ENCODE measurements around the gene SMS.

Gene SMS

DNA sequence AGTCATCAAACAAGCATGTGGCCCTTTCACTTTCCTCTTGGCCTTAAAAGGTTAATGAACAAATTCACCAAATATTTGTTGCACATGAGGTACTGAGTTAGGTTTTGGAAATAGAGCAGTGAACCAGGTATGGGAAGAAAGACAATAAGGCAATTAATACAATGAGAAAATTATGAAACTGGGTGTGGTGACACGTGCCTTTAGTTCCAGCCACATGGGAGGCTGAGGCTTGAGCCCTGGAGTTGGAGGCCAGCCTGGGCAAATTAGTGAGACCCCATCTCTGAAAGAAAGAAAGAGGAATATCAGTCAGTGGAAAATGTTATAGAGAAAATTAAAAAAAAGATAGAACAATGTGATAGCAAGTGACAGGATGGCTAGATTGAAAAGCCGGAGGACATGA is 99.7 kb downstream of the SMS start:
- ChIA-PET POLR2A (no interaction called here), CTCF (no interaction called here)

DNA sequence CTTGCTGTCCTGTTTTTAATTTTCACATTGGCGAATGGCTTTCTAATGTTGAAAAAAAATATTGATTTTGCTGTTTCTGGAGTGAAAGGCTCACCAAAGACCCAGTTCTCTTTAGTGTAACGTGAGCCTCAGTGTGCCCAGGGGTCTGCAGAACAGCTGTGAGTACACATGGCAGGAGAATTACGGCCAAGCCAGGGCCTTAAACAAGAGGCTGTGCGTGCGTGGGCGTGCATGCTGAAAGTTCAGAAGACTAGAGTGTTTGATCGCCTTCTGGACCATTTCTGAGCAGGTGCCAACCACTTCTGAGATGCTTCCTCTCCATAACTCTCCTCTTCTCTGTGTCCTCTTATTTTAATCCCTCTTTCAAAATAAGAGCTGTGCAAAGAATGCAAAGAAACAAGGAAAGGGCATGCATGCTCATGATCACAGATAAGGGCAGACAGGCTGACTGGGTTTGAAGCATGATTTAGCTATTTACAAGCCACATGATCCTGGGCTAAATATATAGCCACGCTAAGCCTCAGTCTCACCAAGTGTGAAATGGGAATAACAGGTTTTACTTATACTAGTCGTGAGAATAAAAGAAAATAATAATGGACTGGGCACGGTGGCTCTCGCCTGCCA is 101.5 kb downstream of the SMS start:
- CTCF ChIA-PET = no interaction called here
- no peak for DNase-seq (ENCODE audit: extremely low spot score)

More for the DNA sequence above, 99.7 kb downstream of the SMS start:
- no peak for TF ChIP-seq FOXA1 (IDR thresholded peaks at IDR 0.05)
- no peak for TF ChIP-seq FOXK2 (IDR thresholded peaks at IDR 0.05)
- TF ChIP-seq, protein P1, sequence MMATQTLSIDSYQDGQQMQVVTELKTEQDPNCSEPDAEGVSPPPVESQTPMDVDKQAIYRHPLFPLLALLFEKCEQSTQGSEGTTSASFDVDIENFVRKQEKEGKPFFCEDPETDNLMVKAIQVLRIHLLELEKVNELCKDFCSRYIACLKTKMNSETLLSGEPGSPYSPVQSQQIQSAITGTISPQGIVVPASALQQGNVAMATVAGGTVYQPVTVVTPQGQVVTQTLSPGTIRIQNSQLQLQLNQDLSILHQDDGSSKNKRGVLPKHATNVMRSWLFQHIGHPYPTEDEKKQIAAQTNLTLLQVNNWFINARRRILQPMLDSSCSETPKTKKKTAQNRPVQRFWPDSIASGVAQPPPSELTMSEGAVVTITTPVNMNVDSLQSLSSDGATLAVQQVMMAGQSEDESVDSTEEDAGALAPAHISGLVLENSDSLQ (IDR thresholded peaks at IDR 0.05) = no peak
- TF ChIP-seq L3MBTL2 (conservative IDR thresholded peaks at IDR 0.05) = no peak
- no peak for TF ChIP-seq HDGF (IDR thresholded peaks at IDR 0.05; ENCODE audit: borderline replicate concordance)
- no peak for TF ChIP-seq SUZ12 (IDR thresholded peaks at IDR 0.05)
- DNase-seq (ENCODE audit: extremely low spot score) = no peak

DNA sequence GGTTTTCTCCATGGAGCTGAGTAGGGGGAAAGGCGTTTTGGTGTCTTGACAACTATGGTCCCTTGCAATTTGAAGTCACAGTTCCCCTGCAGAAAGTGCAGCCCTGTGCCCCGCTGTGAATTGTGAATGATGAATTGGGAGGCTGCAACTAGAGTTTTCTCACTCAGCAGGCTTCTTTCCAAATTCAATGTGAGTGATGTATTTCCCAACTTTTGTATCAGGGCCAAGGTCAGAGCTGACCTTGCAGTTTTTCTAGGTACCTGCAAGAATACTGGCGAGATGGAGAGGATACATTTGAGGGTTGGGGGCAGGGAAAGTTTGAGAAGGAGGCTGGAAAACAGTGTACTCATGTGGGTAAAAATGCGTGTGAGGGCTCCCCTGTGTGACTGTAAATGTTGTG is 103.4 kb downstream of the SMS start:
- no peak for DNase-seq (ENCODE audit: extremely low spot score)
- ChIA-PET CTCF (no interaction called here), POLR2A (no interaction called here)
- TF ChIP-seq LEF1 (IDR thresholded peaks at IDR 0.05; ENCODE audit: borderline replicate concordance) (no peak), CTBP1 (IDR thresholded peaks at IDR 0.05; ENCODE audit: borderline replicate concordance) (no peak), ZNF384 (IDR thresholded peaks at IDR 0.05) (no peak), HDGF (IDR thresholded peaks at IDR 0.05; ENCODE audit: borderline replicate concordance) (no peak), L3MBTL2 (conservative IDR thresholded peaks at IDR 0.05) (no peak), ARNT (IDR thresholded peaks at IDR 0.05) (no peak), FOXK2 (IDR thresholded peaks at IDR 0.05) (no peak), FOXM1 (IDR thresholded peaks at IDR 0.05; ENCODE audit: borderline replicate concordance) (no peak), ELF4 (IDR thresholded peaks at IDR 0.05) (no peak), NFRKB (IDR thresholded peaks at IDR 0.05) (no peak), BHLHE40 (IDR thresholded peaks at IDR 0.05; ENCODE audit: borderline replicate concordance) (no peak), SUZ12 (IDR thresholded peaks at IDR 0.05) (no peak)
- TF ChIP-seq, protein P1 (IDR thresholded peaks at IDR 0.05) = no peak

More for the DNA sequence above, 101.5 kb downstream of the SMS start:
- POLR2A ChIA-PET = no interaction called here
- no peak for TF ChIP-seq SUZ12 (IDR thresholded peaks at IDR 0.05)
- no peak for TF ChIP-seq ARNT (IDR thresholded peaks at IDR 0.05)
- TF ChIP-seq CTBP1 (IDR thresholded peaks at IDR 0.05; ENCODE audit: borderline replicate concordance) = no peak
- no peak for TF ChIP-seq HDGF (IDR thresholded peaks at IDR 0.05; ENCODE audit: borderline replicate concordance)
- TF ChIP-seq ELF4 (IDR thresholded peaks at IDR 0.05) = no peak
- no peak for TF ChIP-seq LEF1 (IDR thresholded peaks at IDR 0.05; ENCODE audit: borderline replicate concordance)
- TF ChIP-seq FOXA1 (IDR thresholded peaks at IDR 0.05) = no peak
- no peak for TF ChIP-seq FOXK2 (IDR thresholded peaks at IDR 0.05)
- no peak for TF ChIP-seq SP1 (IDR thresholded peaks at IDR 0.05)
- TF ChIP-seq L3MBTL2 (conservative IDR thresholded peaks at IDR 0.05) = no peak
- no peak for TF ChIP-seq NFRKB (IDR thresholded peaks at IDR 0.05)
- TF ChIP-seq TARDBP (IDR thresholded peaks at IDR 0.05) = no peak
- TF ChIP-seq BHLHE40 (IDR thresholded peaks at IDR 0.05; ENCODE audit: borderline replicate concordance) = no peak
- TF ChIP-seq, protein P1 (IDR thresholded peaks at IDR 0.05) = no peak
- TF ChIP-seq FOXM1 (IDR thresholded peaks at IDR 0.05; ENCODE audit: borderline replicate concordance) = no peak
